NCI-H1092 treated with DMSO at 0.1 percent for 48 hours (cell line): ENCODE results near the gene RGS12.

Source experiments
- DNase-seq: peaks from one replicate; lab custom pipeline; 2025; lab: John Stamatoyannopoulos, UW

Gene RGS12

GRCh38 chr4:3330707-3331106 is 37.9 kb downstream of the RGS12 start:
- no peak for DNase-seq

GRCh38 chr4:3331511-3332394 is 38.9 kb downstream of the RGS12 start:
- no peak for DNase-seq

GRCh38 chr4:3332498-3332897 is 39.7 kb downstream of the RGS12 start:
- DNase-seq = no peak

- DNase-seq = no peak
Observed at GRCh38 chr4:3334316-3334715, 41.5 kb downstream of the RGS12 start.

GRCh38 chr4:3335385-3335784 is 42.6 kb downstream of the RGS12 start:
- DNase-seq = peak; percentile 80

- DNase-seq = no peak
Observed at GRCh38 chr4:3335982-3336381, 43.2 kb downstream of the RGS12 start.

GRCh38 chr4:3336382-3337356 is 43.8 kb downstream of the RGS12 start:
- no peak for DNase-seq

- no peak for DNase-seq
Observed at GRCh38 chr4:3337357-3337732, 44.5 kb downstream of the RGS12 start.

- no peak for DNase-seq
Observed at GRCh38 chr4:3337811-3338210, 45.0 kb downstream of the RGS12 start.

GRCh38 chr4:3338321-3338838 is 45.6 kb downstream of the RGS12 start:
- DNase-seq = no peak

GRCh38 chr4:3338976-3339531 is 46.2 kb downstream of the RGS12 start:
- no peak for DNase-seq

- no peak for DNase-seq
Observed at GRCh38 chr4:3339577-3339976, 46.8 kb downstream of the RGS12 start.

GRCh38 chr4:3340038-3340699 is 47.3 kb downstream of the RGS12 start:
- no peak for DNase-seq

GRCh38 chr4:3340700-3341083 is 47.9 kb downstream of the RGS12 start:
- DNase-seq = peak; percentile 72

GRCh38 chr4:3341760-3342159 is 48.9 kb downstream of the RGS12 start:
- no peak for DNase-seq

- DNase-seq = peak; percentile 86
Observed at GRCh38 chr4:3342182-3342854, 49.5 kb downstream of the RGS12 start.
